GM21390 (cell line): ENCODE data around the gene VPS16.
A peak's percentile ranks its signal among the peaks of the same experiment; 100 is the strongest.

ENCODE experiments used
- ATAC-seq: cut with Tn5 transposase; IDR thresholded peaks from one replicate; pipeline ENCODE4 v1.9.1; 2021; ENCODE audit not compliant: unreplicated experiment

The VPS16 gene

GRCh38 chr20:2840138-2840966 lies at the start of gene VPS16, which contains the start of gene PCED1A:
VPS16 (plus strand) TSS chr20:2840745; CDS start chr20:2840775, 30 bp downstream.
PCED1A (minus strand) TSS chr20:2840655; CDS start chr20:2839912, 743 bp downstream.
- ATAC-seq = peak; percentile 94

GRCh38 chr20:2793471-2793870 lies 47.1 kb upstream of the VPS16 start:
- no peak for ATAC-seq

- ATAC-seq = no peak
These were observed 46.3 kb upstream of the VPS16 start for GRCh38 chr20:2794202-2794748.

GRCh38 chr20:2794866-2795447 lies 45.6 kb upstream of the VPS16 start:
- no peak for ATAC-seq

GRCh38 chr20:2795451-2795850 lies 45.1 kb upstream of the VPS16 start:
- no peak for ATAC-seq

GRCh38 chr20:2796011-2796660 lies 44.4 kb upstream of the VPS16 start:
- ATAC-seq = no peak

GRCh38 chr20:2797136-2797983 lies 43.2 kb upstream of the VPS16 start:
- ATAC-seq = no peak

GRCh38 chr20:2798095-2798805 lies 42.3 kb upstream of the VPS16 start:
- ATAC-seq = no peak

- ATAC-seq = no peak
These were observed 41.7 kb upstream of the VPS16 start for GRCh38 chr20:2798814-2799213.

GRCh38 chr20:2799271-2799670 lies 41.3 kb upstream of the VPS16 start:
- ATAC-seq = no peak

GRCh38 chr20:2799688-2800520 lies 40.6 kb upstream of the VPS16 start:
- ATAC-seq = no peak

GRCh38 chr20:2800521-2801285 lies 39.8 kb upstream of the VPS16 start, which contains the start of gene CPXM1:
CPXM1 (minus strand) TSS chr20:2800627; CDS start chr20:2800572, 55 bp downstream.
- ATAC-seq = no peak

- ATAC-seq = no peak
These were observed 39.2 kb upstream of the VPS16 start for GRCh38 chr20:2801286-2801728.

GRCh38 chr20:2804041-2804828 lies 36.3 kb upstream of the VPS16 start:
- no peak for ATAC-seq

- ATAC-seq = no peak
These were observed 35.5 kb upstream of the VPS16 start for GRCh38 chr20:2804852-2805688.

GRCh38 chr20:2805689-2806350 lies 34.7 kb upstream of the VPS16 start:
- no peak for ATAC-seq
